Stimulated activated CD4-positive, alpha-beta T cell treated with anti-CD3 and anti-CD28 coated beads, Interleukin-2, amount 100 ng/mL, for 48 hours (primary cell): Measurements from ENCODE around the gene LYPD4.
A peak's percentile ranks its signal among the peaks of the same experiment; 100 is the strongest.
"Not testable (repeated sequence)": the region's sequence is repeated elsewhere in the genome, so short reads cannot be mapped to it uniquely, and the experiment has no call there.

Experiments
- DNase-seq, 2 donors: peaks; one replicate each; pipeline ENCODE4 v3.0.0-alpha.2; 2020

Gene LYPD4

GRCh38 chr19:41844601-41845000, at the start of gene LYPD4:
Gene LYPD4, minus strand, starts transcription at chr19:41844683. Its CDS starts 5,398 bp downstream, at chr19:41839285.
- no peak for DNase-seq

DNA sequence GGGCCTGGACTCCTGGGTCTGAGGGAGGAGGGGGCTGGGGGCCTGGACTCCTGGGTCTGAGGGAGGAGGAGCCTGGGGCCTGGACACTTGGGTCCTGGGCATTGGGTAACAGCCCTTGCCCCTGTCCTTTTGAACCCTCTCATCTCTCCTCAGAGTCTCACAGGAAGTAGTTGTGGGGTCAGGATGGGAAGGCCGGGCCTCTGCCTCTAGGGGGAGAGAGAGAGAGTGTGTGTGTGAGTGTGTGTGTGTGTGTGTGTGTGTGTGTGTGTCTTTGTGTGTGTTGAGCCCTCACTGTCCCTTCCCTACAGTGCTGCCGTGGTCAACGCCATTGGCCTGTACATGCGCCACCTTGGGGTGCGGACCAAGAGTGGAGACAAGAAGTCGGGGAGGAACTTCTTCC, 49.4 kb upstream of the LYPD4 start:
- DNase-seq = no peak

- no peak for DNase-seq
Measured at GRCh38 chr19:41892173-41892902, 47.9 kb upstream of the LYPD4 start.

DNA sequence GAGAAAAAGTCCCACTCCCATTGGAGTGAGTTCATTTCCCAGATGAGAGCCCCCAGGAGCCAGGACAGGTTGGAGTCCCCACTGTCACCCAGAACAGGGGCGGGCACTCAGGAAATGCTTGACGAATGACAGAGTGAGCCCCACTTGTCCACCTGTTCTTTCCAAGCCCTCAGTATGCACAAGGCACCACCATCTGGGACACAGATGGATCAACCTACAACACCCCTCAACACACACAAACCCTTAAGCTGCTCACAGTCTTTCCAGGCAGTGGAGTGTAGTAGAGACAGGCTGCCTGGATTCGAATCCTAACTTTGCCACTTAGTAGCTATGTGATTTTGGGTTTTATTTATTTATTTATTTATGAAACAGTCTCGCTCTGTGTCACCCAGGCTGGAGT, 46.5 kb upstream of the LYPD4 start:
- DNase-seq = no peak

GRCh38 chr19:41889896-41890295, 45.4 kb upstream of the LYPD4 start:
- DNase-seq = no peak

GRCh38 chr19:41888926-41889325, 44.4 kb upstream of the LYPD4 start:
- no peak for DNase-seq

GRCh38 chr19:41887711-41888382, 43.4 kb upstream of the LYPD4 start:
- DNase-seq = peak; percentile 66 to 73

DNA sequence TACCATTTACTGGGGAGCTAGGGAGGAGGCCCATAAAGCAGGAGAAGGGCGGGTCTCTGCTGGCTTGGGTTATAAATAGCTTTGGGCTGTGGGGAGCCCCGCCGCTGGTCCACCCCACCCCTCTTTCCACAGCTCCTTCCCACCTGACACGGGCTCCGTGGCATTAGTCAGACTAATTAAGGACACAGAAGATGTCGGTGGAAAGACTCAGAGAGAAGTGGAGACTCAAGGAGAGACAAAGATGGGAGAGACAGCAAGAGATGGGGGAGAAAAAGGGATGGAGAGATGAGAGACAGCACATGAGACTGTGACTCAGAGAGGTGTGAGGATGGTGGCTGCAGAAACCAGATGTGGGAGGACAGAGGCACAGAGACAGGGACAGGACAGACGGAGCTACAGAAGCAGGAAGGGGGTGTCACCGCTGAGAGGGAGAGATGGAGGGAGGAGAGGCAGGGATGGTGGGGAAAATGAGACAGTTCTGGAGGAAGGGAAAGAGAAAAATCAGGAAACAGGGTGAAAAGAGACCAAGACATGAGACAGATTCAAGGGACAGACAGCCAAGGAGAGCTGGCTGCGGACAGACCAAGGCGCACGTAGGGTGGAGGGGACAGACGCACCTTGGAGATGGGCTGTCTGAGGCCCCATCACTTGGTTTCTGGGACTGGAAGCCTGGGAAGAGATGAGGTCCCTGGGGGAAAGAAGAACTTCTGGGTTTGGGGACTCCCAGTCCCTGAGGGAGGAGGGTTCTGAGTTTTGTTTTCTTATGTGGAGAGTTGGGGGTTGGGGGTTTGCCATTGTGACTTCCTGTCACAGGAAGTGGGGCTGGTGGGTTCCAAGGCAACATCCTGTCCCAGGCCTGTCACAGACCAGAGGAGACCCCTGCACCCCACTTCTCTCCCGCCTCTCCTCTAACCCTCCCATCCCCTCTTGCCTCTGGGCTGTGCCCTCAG, 42.6 kb upstream of the LYPD4 start:
- no peak for DNase-seq

DNA sequence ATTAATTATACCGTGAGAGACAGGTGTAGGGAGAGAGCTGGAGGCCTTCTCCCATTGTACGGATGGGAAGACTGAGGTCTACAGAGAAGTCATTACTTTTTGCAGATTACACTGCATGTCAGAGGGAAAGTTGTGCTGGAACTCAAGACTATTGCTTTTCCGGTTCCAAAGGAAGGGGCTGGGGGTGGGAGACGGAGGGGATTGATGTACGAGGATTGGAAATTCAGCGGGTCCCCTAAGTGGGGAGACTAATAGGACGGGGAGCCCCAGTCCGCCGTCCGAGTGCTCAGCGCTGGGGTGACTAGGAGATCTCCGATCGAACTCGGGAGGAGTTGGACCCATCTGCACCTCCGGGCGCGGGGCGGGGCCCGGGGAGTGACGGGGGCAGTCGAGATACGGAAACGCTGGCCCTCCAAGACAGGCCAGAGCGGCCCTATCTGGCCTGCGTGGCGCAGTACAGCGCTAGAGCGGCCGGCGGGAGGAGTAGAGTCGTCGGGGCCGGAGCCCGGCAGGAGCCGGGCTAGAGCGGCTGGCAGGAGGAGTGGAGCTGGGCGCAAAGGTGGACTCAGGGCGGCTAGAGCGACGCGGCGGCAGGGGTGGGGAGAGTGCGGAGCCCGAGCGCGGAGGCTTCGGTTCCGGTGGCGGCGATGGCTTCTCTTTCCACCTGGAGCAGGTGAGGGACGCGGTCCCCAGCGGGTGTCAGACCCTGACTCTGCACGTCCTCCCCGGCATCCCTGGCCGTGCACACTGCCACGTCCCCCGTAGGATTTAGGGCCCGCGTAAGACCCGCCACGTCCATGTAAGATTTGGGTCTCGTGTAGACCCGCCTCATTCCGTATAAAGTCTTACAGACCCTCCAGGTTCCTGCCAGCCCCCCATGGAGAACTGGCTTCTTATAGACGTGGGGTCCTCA, 39.6 kb upstream of the LYPD4 start:
- DNase-seq = peak; percentile 82 to 86

GRCh38 chr19:41883463-41883820, 39.0 kb upstream of the LYPD4 start:
- no peak for DNase-seq

DNA sequence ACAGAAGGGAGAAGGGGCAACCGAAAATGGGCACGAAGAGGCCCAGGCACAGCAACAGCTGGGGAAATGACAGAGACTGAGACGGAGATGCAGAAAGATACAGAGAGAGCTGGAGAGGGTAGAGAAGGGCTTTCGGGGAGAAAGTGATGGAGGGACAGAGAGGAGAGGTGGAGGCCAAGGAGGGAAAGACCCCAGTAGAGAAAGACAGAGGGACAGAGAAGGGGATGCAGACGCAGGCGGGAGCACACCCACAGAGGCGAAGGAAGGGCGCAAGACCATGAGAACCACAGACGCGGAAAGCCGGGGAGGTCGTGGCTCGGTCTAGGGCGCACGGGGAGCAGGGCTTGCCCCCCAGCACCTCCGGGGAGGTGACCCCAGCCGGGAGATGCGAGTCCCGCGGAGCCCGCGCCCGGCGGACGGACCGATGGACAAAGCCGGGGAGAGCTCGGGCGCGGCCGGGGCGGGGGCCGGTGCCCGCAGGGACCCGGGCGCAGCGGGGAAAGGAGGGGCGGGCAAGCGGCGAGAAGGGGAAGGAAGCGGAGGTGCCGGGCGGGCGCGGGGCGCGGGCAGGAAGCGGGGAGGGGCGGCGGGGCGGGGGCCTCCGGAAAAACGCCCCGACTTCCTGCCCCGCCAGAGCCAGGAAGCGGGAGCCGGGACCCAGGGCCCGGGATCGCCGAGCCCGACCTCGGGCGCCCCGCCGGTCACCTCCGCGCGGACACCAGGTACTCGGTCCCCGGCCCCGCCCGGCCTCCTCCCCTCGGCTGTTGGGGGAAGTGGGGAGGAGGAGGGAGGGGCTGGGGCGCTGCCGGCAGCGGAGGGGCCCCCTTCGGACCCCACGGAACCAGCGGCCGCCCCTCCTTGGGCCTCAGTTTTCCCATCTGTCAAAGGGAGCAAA, 38.3 kb upstream of the LYPD4 start, which contains the start of gene ARHGEF1:
TSS of gene ARHGEF1 (plus strand) at position 617 of the 895 bp plus-strand sequence. CDS start 4,899 bp downstream, outside the sequence.
- DNase-seq = no peak

DNA sequence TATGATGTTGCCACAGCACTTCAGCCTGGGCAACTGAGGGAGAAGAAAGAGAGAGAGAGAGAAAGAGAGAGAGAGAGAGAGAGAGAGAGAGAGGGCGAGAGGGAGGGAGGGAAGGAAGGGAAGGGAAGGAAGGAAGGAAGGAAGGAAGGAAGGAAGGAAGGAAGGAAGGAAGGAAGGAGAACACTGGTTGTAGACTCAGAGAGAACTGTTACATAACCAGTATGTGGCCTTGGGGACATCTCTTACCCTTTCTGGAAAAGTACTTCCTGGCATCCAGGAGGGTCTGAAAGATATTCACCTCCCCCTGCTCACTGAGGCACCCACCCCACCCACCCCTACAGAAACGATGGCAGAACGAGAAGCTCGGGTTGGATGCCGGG, 35.8 kb upstream of the LYPD4 start:
- DNase-seq = no peak

DNA sequence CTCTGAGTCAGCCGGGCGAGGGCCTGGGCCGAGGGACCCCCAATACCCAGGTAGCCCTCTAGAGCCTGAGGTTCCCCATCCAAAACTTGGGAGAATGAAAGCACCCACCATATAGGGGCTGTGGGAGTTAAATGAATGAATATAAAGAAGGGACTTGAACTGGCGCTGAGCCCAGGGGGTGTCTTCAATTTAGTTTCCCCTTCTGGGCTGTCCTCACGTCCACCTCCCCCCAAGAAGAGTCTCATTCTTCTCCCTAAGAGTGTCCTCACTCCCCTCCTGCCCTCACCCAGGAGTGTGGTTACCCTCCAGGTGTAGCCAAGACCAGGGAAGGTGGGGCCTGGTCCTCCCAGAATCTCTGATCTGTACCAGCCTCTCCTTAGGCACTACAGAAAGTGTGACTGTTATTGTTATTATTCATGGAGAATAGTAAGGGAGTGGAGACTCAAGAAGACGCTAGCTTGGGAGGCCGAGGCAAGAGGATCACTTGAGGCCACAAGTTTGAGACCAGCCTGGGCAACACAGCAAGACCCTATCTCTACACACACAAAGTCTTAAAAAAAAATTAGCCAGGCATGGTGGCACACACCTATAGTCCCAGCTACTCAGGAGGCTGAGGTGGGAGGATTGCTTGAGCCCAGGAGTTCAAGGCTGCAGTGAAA, 35.3 kb upstream of the LYPD4 start:
- no peak for DNase-seq

GRCh38 chr19:41879080-41879479, 34.6 kb upstream of the LYPD4 start:
- no peak for DNase-seq

GRCh38 chr19:41877916-41878905, 33.7 kb upstream of the LYPD4 start:
- no peak for DNase-seq

DNA sequence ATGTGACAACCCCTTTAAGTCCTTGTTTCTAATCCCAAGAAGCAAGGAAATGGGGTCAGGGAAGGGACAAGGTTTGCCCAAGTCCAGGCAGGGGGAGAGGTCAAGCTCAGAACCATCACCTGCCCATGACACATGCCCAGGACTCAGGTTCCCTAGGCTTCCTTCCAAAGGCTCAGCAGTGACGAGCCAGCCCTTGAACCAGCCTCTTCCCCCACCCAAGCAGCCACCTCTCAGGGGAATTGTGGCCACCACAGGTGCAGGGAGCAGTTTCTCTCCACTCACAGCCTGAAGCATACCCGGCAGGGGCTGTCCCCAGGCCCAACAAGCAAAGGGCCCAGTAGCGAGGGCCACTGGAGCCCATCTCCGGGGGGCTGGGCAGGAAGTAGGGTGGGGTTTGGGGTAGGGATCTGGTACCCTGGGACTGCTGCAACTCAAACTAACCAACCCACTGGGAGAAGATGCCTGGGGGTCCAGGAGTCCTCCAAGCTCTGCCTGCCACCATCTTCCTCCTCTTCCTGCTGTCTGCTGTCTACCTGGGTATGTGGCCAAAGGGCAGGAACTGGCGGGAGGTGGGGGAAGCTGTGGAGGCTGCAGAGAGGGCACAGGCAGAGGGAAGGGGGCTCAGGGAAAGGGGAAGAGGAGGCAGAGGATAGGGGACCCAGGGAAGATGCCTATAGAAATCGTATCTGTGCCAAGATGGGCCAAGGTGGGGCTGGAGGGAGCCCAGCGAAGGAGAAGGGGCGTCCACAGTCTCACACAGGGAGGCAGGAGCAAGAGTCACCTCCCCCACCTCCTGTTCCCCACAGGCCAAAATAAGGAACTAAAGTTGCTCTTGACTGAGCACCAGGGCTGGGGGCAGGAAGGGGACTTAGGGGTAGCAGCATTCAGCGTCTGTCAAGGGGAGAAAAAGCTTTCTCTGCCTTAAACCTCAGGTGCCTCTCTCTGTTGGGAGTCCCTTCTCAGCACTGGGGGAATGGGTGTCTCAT, 32.7 kb upstream of the LYPD4 start, which contains the start of gene CD79A:
TSS of gene CD79A (plus strand) at position 433 of the 986 bp plus-strand sequence. CDS start at position 459, 26 bp downstream.
- DNase-seq = no peak

DNA sequence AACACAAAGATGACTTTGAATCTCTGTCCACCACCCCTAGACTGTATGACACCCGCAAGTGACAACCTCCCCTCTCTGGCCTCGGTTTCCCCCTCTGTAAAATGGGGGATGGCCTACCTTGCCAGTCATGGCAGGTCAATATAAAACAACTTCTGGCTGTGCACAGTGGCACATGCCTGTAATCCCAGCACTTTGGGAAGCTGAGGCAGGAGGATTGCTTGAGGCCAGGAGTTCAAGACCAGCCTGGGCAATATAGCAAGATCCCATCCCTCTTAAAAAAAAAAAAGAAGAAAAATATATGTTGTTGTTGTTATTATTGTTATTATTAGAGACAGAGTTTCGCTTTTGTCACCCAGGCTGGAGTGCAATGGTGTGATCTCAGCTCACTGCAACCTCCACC, 31.5 kb upstream of the LYPD4 start:
- not testable (repeated sequence) for DNase-seq
